Right atrium auricular region (tissue), 2 donors: ENCODE results near the gene ADGRL3. TPM values are rescaled to one million over a fixed set of nuclear protein-coding genes. Genes with fewer than 3 reads are reported as not detected.

Experiments
- DNase-seq: peaks from one replicate; pipeline ENCODE4 v3.0.0-alpha.2; 2019; ENCODE audit warnings: low spot score
- H3K27ac ChIP-seq, 2 donors: fragments of 200-600 bp; sonication (generic); 1 replicate in 1 of 2; 2 replicates in 1 of 2; pipeline ENCODE4 v1.5.1; 2016 to 2019
- H3K27me3 ChIP-seq, 2 donors: fragments of 200-600 bp; sonication (generic); one replicate each; pipeline versions ENCODE4 v1.5.1 to v1.6.0; 2017 to 2019
- H3K36me3 ChIP-seq: fragments of 200-600 bp; sonication (generic); one replicate; pipeline ENCODE4 v1.5.1; 2016
- H3K4me1 ChIP-seq, 2 donors: fragments of 200-600 bp; sonication (generic); one replicate each; pipeline versions ENCODE4 v1.5.1 to v1.6.0; 2017 to 2019
- H3K4me3 ChIP-seq, 2 donors: fragments of 200-600 bp; sonication (generic); 1 replicate in 1 of 2; 2 replicates in 1 of 2; pipeline ENCODE4 v1.5.1; 2017 to 2019; ENCODE audit warnings: mild to moderate bottlenecking in 1 of 2, moderate library complexity in 1 of 2
- H3K9me3 ChIP-seq, 2 donors: fragments of 200-600 bp; sonication (generic); one replicate each; pipeline ENCODE4 v1.5.1; 2019
- total RNA-seq, 2 donors: library from RNA; depleted of rRNA; stranded (reverse); fragments of >200 nt; gene quantifications; one replicate each; pipeline ENCODE4 v1.1.0, GENCODE V29; 2016
- TF ChIP-seq, protein P1 (sequence below), 2 donors: fragments of 200-600 bp; sonication (generic); IDR thresholded peaks; one replicate each; pipeline ENCODE4 v1.5.1; 2019; ENCODE audit warnings: antibody characterized with exemption in 2 of 2

ADGRL3 gene
- total RNA-seq, 2 donors from 2014 or later = 0.86 to 1.9 TPM

DNA sequence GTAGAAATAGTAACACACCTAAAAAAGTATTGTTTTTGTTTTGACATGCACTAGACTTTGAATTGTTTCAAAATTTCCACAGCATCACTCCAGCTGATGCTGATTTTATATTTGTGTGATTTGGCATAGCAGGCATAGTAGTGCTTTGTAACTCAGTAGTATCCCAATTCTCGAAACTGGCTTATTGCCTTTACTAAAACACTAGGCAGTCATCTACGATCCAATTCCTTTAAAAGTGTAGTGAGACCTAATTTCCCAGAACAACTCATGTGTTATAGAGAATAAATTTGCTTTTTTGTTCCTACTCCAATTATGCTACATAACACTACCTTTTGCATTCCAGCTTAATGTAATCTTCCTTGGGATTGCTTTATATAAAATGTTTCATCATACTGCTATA lies 797.7 kb downstream of the ADGRL3 start:
- Histone ChIP-seq H3K9me3 (no peaks in the 10 kb centered on the region), H3K4me3 (no peak overlapping the region), H3K27ac (no peak overlapping the region), H3K4me1 (no peaks in the 10 kb centered on the region), H3K36me3 (no peaks in the 10 kb centered on the region), H3K27me3 (no peaks in the 10 kb centered on the region)
- DNase-seq = no peak
- TF ChIP-seq, protein P1, sequence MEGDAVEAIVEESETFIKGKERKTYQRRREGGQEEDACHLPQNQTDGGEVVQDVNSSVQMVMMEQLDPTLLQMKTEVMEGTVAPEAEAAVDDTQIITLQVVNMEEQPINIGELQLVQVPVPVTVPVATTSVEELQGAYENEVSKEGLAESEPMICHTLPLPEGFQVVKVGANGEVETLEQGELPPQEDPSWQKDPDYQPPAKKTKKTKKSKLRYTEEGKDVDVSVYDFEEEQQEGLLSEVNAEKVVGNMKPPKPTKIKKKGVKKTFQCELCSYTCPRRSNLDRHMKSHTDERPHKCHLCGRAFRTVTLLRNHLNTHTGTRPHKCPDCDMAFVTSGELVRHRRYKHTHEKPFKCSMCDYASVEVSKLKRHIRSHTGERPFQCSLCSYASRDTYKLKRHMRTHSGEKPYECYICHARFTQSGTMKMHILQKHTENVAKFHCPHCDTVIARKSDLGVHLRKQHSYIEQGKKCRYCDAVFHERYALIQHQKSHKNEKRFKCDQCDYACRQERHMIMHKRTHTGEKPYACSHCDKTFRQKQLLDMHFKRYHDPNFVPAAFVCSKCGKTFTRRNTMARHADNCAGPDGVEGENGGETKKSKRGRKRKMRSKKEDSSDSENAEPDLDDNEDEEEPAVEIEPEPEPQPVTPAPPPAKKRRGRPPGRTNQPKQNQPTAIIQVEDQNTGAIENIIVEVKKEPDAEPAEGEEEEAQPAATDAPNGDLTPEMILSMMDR (IDR thresholded peaks at IDR 0.05) = no peak

DNA sequence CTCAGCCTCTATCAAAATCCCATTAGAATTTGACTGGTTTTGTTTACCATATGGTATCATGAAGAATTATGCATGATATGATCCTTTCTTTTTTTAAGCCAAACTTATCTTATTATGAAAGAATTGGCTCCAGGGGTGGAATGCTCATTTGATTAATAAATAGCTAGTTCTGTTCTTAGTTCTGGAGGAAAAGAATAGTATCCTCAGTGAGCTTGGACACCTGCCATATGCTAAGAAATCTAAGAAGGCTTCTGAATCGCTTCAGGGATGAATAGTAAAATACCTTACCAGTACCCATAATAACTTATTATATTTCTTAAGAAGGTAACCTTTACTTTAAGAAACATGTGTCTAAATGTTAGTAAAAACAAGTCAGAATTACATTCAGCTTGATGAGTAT lies 803.6 kb downstream of the ADGRL3 start:
- TF ChIP-seq, protein P1 (IDR thresholded peaks at IDR 0.05) = no peak
- no peak for DNase-seq
- H3K4me3 ChIP-seq = no peak overlapping the region
- no peaks in the 10 kb centered on the region for H3K36me3 ChIP-seq
- no peak overlapping the region for H3K27ac ChIP-seq
- no peaks in the 10 kb centered on the region for H3K9me3 ChIP-seq
- H3K27me3 ChIP-seq = no peaks in the 10 kb centered on the region
- no peaks in the 10 kb centered on the region for H3K4me1 ChIP-seq

DNA sequence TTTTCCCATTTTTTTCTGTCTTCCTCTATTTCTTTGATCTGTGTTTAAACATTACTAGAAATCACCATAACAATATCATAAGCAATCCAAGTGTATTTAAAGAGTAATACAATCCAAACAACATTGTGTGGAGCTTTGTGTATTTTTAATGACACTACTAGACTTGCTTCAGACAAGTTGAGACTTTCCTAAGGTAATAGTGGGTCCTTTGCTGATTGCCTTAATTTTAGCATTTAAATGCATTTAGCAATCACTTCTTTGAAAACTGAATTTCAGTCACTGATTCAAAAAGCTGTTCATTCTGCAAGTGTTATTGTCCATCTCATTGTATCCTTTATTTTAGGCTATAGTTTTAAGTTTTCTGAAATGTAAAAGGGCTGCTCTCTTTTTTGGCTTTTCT lies 804.8 kb downstream of the ADGRL3 start:
- DNase-seq = no peak

DNA sequence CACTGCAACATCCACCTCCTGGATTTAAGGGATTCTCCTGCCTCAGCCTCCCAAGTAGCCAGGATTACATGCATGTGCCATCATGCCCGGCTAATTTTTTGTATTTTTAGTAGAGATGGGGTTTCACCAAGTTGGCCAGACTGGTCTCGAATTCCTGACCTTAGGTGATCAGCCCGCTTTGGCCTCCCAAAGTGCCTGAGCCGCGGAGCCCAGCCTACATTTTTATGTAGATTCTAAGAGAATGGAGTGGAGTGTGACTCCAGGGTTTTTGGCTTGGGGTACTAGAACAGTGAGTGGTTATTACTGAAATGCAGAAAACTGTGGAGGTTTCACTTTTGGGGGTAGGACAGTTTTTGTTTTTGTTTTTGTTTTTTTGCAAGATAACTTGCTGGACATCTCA lies 806.0 kb downstream of the ADGRL3 start:
- Histone ChIP-seq H3K27me3 (no peaks in the 10 kb centered on the region), H3K36me3 (no peaks in the 10 kb centered on the region), H3K27ac (no peak overlapping the region), H3K9me3 (no peaks in the 10 kb centered on the region), H3K4me1 (no peaks in the 10 kb centered on the region), H3K4me3 (no peak overlapping the region)
- TF ChIP-seq, protein P1 (IDR thresholded peaks at IDR 0.05) = no peak
- DNase-seq = no peak

More for the DNA sequence above, 804.8 kb downstream of the ADGRL3 start:
- TF ChIP-seq, protein P1 (IDR thresholded peaks at IDR 0.05) = no peak
- Histone ChIP-seq H3K36me3 (no peaks in the 10 kb centered on the region), H3K4me3 (no peak overlapping the region), H3K9me3 (no peaks in the 10 kb centered on the region), H3K27ac (no peak overlapping the region), H3K27me3 (no peaks in the 10 kb centered on the region), H3K4me1 (no peaks in the 10 kb centered on the region)

DNA sequence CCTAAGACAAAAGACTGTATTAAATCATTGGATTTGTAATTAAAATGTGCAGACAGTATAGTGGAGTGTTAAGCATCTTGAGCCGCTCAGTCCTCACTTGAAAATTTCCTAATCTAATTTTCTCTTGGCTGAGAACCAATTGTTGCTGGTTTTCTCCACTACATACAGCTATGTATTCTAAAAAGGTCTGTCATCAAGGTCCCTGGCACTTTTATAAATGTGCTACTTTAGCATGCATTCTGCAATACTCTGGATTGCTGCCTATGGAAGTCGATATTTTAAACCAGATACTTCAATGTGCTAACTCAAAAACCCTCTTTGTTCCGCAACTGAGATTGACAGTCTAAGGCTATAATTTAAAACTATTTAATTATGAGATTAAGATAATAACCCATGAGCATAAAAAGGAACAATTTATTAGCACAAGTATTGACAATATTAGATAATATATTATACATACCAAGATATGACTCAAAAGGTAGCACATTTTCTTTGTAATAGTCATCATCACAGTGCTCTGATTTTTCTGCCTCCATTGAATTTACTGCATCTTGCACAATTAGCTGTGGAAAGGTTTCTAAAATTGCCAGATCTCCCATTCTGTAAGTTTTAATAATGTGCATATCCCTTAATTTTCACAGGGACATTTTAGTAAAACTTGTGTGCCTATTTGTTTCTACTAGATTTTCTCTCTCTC lies 815.1 kb downstream of the ADGRL3 start:
- no peak overlapping the region for H3K27ac ChIP-seq
- no peaks in the 10 kb centered on the region for H3K9me3 ChIP-seq
- H3K36me3 ChIP-seq = no peaks in the 10 kb centered on the region
- no peaks in the 10 kb centered on the region for H3K27me3 ChIP-seq
- no peak for DNase-seq
- H3K4me1 ChIP-seq = no peaks in the 10 kb centered on the region
- H3K4me3 ChIP-seq = no peak overlapping the region
- TF ChIP-seq, protein P1 (IDR thresholded peaks at IDR 0.05) = no peak

DNA sequence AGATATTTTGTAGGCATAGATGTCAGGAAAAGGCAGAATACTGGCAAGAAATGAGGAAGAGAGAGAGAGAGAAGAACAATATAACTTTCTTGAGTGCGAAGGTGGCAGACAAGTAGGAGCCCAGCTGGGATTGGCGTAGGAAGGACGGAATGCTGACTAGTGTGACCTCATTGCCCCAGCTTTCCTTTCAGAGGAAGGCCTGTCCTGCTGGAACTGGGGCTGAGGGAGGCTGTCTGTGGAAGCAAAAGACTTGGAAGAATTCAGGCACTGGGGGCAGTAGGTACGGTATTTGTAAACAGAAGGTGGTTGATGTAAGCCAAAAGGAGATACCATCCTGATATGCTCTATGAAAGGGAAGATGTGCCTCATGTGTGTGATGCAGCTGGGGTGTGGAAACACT lies 818.4 kb downstream of the ADGRL3 start:
- H3K4me3 ChIP-seq = no peak overlapping the region
- no peak overlapping the region for H3K27ac ChIP-seq
- H3K27me3 ChIP-seq = no peaks in the 10 kb centered on the region
- H3K36me3 ChIP-seq = no peaks in the 10 kb centered on the region
- DNase-seq = no peak
- no peaks in the 10 kb centered on the region for H3K9me3 ChIP-seq
- H3K4me1 ChIP-seq = no peaks in the 10 kb centered on the region
- TF ChIP-seq, protein P1 (IDR thresholded peaks at IDR 0.05) = no peak
